HG03025 (cell line): ENCODE measurements around the gene TBL1Y.
"Not testable (repeated sequence)": the region's sequence is repeated elsewhere in the genome, so short reads cannot be mapped to it uniquely, and the experiment has no call there.

Experiments used
- ATAC-seq: cut with Tn5 transposase; IDR thresholded peaks from one replicate; pipeline ENCODE4 v1.9.1; 2021; ENCODE audit warnings: mild to moderate bottlenecking, moderate library complexity; ENCODE audit not compliant: unreplicated experiment, low FRiP score

TBL1Y gene

DNA sequence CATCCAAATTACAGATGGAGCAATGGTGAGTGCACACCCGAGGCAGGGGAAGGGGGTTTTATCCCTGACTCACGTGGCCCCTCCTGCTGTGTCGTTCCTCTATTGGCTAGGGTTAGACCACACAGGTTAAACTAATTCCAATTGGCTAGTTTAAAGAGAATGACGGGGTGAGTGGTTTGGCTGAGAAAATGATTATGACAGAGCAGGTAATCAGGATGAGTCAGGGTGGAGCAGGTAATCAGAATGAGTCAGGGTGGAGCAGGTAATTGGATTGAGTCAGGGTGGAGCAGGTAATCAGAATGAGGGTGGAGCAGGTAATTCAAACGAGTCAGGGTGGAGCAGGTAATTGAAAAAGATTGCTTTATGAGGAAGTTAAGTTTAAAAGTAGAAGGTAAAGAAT is 146.4 kb downstream of the TBL1Y start:
- no peak for ATAC-seq

DNA sequence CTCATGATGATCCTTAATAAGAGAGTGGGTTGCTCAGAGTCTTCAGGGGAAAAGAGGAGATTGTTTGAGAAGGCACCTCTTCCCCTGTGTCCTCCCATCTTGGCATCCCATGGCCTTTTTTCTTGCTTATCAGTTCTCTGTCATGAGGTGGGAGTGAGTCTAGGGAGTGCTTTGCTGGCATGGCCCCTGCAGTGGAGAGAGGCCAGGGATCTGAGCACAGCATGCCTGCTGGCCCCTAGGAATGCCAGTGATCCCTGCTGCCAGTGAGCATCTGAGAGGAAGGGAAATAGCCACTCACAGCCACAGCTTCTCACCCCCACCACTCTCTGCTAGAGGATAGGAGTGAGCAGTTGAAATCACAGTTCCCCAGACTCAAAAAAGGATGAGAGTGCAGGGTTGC is 168.2 kb downstream of the TBL1Y start:
- no peak for ATAC-seq

DNA sequence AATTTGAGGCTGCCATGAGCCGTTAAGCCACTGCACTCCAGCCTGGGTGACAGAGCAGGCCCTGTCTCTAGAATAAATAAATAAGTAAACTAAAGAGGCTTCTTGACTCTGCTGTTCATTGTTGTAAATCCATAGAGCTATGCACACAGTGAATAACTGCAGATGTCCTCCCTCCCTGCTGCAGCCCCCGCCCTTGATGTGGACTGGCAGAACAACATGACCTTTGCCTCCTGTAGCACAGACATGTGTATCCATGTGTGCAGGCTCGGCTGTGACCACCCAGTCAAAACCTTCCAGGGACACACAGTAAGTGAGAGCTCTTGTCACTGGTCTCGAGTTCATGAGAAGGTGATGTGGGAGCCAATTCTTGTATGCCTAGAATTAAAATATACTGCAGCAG is 170.1 kb downstream of the TBL1Y start:
- ATAC-seq = not testable (repeated sequence)

DNA sequence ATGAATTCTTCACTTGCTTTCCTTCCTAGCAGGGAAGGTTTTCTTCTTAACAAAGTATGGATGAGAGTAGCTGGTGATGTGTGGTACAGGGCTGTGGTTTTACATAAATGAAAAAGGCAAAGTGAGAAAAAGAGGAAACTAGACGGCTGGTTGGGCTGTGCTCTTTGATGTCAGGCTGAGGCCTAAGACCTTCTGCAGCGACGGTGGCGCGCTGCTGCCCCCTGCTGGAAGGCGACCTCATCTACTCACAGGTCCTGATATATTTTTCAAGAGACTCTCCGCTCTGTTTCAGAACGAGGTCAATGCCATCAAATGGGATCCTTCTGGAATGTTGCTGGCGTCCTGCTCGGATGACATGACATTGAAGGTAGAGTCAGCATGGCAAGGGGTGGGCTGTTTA is 175.1 kb downstream of the TBL1Y start:
- ATAC-seq = no peak

DNA sequence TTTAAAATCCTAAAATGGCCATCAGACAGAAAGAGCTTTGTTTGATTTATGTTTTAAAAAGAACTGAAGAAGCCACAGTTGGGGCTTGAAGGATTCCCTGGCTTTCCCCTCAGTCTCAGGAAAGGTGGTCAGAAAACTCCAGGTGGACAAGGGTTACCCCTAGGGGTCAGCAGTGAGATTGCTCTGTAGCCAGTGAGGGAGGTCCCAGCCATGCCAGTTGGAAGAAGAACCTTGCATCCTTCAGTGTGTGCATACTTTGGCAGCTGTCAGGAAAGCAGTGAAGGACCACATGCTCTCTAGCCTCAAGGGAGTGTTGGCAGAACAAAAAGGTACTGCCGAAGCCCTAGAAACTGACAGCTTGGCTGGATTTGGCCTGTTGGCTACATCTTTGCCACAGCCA is 182.3 kb downstream of the TBL1Y start:
- no peak for ATAC-seq

DNA sequence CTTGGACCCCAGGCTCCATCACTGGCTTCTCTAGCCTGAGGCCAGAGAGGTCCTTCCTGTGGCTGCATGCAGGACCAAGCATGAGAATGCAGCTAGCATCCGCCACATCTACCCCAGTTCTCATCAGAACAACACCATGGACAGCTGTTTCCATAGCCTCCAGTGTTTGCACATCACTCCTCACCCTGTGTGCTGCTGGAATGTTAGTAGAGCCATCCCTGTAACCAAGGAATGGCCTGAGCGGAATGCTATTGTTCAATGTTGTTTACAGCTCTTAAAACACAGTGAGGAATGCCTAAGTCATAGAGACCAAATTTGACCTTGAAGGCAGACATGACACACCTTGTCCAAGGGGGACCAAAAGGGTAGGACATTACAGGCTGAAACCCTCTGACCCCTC is 183.9 kb downstream of the TBL1Y start:
- no peak for ATAC-seq

DNA sequence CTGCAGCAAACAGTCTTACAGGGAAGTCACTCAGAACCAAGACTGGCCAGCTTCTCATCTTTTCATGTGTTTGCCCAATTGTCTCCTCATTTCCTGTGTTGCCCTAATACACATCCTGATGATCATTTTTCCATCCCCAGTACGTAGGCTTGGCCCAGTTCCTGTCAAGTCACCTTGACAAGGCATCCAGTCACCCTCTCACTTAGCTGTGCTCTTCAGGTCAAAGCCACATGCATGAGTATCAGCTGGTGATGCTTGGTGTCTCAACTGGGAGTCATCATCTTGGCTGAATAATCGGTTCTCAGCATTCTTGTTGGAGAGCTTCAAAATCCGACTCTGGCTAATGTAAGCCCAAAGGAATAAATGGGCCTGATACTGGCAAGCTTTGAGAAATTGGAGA is 186.5 kb downstream of the TBL1Y start:
- ATAC-seq = no peak

DNA sequence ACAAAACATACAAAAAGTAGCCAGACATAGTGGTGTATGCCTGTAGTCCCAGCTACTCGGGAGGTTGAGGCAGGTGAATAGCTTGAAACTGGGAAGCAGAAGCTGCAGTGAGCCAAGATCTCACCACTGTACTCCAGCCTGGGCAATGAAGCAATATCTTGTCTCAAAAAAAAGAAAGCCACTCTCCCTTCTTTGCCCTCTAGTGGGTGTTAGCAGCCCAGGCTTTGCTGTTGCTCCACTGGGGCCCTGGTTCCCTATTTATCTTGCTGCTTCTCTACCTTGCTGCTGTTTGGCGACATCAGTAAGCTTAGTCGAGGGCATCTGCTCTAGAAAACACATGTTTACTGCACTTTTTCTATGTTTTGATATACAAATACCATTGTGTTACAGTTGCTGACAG is 189.2 kb downstream of the TBL1Y start:
- no peak for ATAC-seq

DNA sequence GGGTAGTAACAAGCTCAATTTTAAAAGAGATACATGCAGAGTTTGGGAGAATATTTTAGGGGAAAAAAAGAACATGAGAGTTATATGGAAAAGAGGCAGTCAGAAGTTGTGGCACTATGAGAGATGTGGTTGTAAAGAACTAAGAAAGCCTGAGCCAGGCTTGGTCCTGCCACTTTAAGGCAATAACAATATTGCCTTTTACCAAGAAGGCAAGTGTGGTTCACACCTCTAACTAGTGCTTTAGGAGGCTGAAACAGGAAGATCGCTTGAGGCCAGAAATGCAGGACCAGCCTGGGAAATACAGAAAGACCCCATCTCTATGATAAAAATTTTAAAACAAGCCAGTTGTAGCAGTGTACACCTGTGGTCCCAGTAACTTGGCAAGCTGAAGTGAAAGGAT is 192.2 kb downstream of the TBL1Y start:
- ATAC-seq = no peak

DNA sequence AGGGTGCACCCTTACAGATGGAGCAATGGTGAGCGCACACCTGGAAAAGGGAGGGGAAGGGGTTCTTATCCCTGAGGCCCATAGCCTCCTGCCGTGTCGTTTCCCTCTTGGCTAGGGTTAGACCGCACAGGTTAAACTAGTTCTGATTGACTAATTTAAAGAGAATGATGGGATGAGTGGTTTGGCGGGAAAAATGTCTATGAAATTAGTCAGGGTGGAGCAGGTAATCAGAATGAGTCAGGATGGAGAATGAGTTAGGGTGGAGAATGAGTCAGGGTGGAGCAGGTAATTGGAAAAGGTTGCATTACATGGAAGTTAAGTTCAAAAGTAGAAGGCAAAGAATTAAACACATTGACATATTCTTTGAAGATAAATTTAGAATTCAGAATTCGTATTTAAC is 196.7 kb downstream of the TBL1Y start:
- no peak for ATAC-seq

DNA sequence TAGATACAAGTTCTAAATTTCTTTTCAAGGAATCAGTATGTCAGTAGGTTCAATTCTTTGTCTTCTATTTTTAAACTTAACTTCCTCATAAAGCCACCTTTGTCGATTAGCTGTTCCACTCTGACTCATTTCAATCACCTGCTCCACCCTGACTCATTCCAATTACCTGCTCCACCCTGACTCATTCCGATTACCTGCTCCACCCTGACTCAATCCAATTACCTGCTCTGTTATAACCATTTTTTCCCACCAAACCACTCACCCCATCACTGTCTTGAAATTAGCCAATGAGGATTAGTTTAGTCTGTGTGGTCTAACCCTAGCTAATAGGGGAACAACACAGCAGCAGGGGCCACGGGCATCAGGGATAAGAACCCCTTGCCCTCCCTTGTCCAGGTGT is 199.6 kb downstream of the TBL1Y start:
- ATAC-seq = no peak

DNA sequence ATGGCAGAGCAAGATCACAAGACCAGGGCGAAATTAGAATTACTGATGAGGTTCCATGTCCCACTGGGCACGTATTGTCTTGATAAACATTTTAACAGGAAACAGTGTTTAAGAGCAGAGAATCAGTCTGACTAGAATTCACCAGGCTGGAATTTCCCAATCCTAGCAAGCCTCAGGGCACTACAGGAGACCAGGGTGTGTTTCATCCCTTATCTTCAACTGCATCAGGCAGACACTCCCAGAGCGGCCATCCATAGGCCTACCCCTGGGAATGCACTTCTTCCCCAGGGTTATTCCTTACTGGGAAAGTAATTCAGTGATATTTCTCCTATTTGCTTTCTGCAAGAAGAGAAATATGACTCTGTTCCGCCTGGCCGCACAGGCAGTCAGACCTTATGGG is 205.4 kb downstream of the TBL1Y start:
- ATAC-seq = no peak

DNA sequence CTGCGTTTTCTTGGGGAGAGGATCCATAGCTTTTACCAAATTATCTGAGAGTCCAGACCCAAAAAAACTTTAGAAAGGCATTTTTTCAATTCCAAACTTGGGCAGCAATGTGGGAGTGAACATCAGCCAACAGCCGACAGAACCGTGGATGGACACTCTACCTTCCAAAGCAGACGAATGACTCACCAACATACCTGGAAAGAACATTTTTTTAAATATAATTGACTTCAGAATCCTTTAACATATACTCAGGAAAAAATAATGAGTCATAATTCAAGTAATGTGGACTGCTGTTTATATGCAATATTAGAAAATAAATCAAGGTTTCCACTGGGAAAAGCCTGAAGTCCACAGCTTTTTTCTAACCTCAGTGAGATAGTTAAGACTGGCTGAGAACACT is 211.7 kb downstream of the TBL1Y start:
- no peak for ATAC-seq

DNA sequence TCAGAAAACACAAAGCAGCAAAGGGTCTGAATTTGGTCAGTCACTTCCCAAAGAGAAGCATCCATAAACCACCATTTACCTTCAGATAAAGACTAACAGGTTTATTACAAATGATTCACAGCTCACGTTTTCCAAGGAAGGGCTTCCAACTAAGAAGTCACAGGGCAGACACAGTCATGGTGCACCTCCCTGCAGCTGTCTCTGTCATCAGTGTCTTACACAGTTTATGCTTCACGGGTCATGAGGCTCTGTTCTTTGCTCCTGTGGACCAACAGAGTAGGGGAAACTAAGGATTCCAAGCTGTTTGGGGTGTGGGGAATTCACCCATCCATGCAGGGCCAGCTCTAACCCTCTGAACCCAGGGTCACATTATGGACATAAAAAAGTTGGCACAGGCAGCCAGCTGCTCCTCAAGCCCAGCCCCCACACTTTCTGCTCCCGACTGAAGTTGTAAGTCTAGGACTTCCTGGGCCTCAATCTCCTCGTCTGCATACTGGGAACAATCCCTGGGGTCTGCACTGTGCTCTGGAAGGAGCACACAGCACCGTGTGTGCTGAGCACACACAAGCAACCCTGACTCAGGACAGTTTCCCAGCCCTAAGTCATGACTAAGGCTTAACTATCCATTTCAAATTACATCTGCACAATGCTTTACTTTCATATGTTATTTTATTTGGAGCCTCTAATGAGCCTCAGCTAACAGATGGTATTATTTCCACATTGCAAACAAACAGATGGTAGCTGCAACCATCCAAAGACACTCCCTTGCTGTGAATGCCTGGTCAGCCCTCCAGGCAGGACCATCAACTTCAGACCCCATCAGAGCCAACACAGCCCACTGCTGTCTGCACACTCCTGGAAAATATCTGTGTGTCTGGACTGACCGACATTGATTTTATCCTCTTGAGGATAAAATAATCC is 214.9 kb downstream of the TBL1Y start:
- ATAC-seq = no peak

DNA sequence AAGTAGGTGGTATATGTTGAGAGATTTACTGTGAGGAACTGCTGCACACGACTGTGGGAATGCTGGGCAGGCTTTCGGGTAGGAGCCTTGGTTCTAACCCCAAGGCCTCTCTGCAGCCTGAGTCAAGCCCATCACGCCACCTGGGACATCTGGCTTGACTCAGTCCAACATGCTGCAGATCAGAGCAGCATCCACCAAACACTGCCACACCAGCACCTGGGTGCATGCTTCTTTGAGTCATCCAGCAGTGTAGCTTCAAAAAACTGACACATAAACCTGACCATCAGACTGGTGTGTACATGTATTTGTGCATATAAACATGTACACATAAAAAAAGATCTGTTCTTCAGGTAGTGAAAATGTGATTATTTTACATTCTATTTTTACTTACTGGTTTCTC is 217.7 kb downstream of the TBL1Y start:
- no peak for ATAC-seq
